ENCODE measurements around the gene KLK10. TPM values are rescaled to one million over a fixed set of nuclear protein-coding genes. Genes with fewer than 3 reads are reported as not detected.

Gene KLK10
- total RNA-seq, 1 experiment from 2014 or later: not detected

DNA sequence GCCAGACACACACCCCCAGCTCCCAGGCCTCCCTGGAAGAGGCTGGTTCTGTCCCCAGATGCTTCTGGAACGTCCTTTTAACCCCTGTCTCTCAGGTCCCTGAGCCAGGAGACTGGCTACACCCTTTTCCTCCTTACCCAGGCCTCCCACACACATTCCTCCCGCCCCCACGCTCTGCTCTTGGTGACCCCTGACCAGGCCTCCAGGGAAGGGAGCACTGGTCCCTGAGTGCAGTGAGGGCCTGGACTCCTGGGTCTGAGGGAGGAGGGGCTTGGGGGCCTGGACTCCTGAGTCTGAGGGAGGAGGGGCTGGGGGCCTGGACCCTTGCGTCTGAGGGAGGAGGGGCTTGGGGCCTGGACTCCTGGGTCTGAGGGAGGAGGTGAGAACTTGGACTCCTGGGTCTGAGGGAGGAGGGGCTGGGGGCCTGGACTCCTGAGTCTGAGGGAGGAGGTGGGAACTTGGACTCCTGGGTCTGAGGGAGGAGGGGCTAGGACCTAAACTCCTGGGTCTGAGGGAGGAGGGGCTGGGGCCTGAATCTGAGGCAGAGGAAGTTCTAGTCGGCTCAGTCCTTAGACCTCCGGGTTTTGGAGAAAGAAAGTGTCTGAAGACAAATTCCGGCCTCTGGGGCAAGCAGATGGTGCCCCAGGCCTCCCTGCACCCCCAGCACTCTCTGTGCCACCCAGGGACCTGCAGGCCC is 50.6 kb downstream of the KLK10 start:
- DNase-seq (ENCODE audit: low spot score): no peak

DNA sequence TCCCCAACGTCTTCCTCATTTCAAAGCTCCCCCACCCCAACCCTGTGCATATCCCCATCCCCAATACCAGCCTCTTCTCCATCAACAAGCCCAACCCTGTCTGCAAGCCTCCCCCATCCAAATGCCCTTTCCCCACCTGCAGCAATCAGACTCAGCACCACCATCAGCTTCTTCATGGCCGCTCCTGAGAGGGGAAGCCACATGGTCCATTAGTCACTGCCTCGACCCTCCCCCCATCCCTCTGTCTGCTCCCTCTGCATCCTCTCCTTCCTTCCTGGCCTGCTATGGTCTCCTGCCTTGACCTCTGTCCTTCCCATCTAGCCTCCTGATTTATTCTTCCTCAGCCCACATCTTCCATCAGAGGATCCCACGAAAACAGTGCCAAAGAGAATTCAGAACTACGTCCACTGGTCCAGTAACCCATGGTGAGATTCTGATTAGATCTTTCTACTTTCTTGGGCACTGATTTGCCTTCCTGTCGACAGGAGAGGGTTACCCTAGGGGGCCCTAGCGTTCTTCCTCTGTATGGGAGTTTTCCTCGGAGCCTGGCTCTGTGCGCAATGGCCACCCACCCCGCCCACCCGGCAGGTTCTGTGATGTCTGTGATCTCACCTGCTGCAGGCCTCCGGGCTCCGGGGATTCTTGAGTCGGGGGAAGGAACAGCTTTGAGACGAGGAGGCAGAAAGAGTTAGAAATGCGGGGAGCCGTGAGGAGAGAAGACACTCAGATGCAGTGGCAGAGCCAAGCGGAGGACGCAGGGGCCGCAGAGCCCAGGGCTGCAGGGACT is 51.4 kb downstream of the KLK10 start:
- no peak for DNase-seq (ENCODE audit: low spot score)

DNA sequence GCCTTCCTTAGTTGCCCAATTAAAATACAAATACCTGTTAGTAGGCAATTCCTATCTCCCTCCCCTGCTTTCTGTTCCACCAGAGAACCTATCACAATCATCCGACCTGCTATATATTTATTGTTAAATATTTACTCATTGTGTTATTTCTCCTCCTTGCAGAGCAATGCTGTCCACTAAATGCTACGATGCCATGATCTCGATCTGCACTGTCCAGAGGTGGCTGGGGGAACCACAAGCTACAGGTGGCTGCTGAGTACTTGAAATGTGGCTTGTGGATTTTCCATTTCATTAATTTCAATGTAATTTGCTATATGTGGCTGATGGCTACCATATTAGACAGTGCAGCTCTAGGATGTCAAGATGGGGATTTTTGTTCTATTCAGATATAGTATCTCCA is 55.2 kb downstream of the KLK10 start:
- no peak for DNase-seq (ENCODE audit: low spot score)

DNA sequence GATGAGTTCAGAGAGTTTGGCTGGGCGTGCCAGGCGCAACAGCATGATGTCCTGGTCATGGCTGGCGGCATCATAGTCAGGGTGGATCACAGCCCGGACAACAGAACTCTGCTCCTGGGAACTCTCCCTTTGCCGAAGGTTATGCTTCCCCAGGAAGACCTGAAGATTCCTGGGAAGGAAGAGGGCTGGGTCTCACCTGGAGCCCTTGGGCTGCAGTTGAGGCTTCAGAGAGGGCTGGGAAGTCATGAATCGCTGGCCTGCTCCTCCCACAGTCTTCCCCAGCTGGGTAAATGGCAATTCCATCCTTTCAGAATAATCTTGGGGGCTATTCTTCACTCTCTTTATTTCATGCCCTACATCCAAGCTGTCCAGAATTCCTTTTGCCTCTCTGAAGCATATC is 56.1 kb downstream of the KLK10 start:
- no peak for DNase-seq (ENCODE audit: low spot score)

Other genes starting within 250 kb of the KLK10 start
- gene GPR32, start 249.2 kb downstream of the KLK10 start, total RNA-seq (2014; rRNA removed; shearing (Covaris generic)): not detected in 2 replicates
- gene ACP4, start 229.3 kb downstream of the KLK10 start, total RNA-seq (2014; rRNA removed; shearing (Covaris generic)): not detected in 2 replicates
- gene KLK1, start 195.9 kb downstream of the KLK10 start, total RNA-seq (2014; rRNA removed; shearing (Covaris generic)): not detected in 2 replicates
- gene KLK15, start 186.1 kb downstream of the KLK10 start, total RNA-seq (2014; rRNA removed; shearing (Covaris generic)): not detected in 2 replicates
- not detected in 2 replicates for gene KLK3, start 164.8 kb downstream of the KLK10 start, total RNA-seq (2014; rRNA removed; shearing (Covaris generic))
- not detected in 2 replicates for gene KLK2, start 146.3 kb downstream of the KLK10 start, total RNA-seq (2014; rRNA removed; shearing (Covaris generic))
- not detected in 2 replicates for gene KLK4, start 108.3 kb downstream of the KLK10 start, total RNA-seq (2014; rRNA removed; shearing (Covaris generic))
- 0.64 TPM in 1 of 2 replicates, not detected in the other for gene KLK5, start 66.7 kb downstream of the KLK10 start, total RNA-seq (2014; rRNA removed; shearing (Covaris generic))
- gene KLK6, start 50.1 kb downstream of the KLK10 start, total RNA-seq (2014; rRNA removed; shearing (Covaris generic)): not detected in 2 replicates
- gene KLK7, start 35.8 kb downstream of the KLK10 start, total RNA-seq (2014; rRNA removed; shearing (Covaris generic)): not detected in 2 replicates
- not detected in 2 replicates for gene KLK8, start 18.1 kb downstream of the KLK10 start, total RNA-seq (2014; rRNA removed; shearing (Covaris generic))
- gene KLK11, start 6.9 kb upstream of the KLK10 start, total RNA-seq (2014; rRNA removed; shearing (Covaris generic)): not detected in 2 replicates
- not detected in 2 replicates for gene KLK12, start 15.3 kb upstream of the KLK10 start, total RNA-seq (2014; rRNA removed; shearing (Covaris generic))
- gene KLK13, start 45.4 kb upstream of the KLK10 start, total RNA-seq (2014; rRNA removed; shearing (Covaris generic)): not detected in 2 replicates
- gene KLK14, start 63.2 kb upstream of the KLK10 start, total RNA-seq (2014; rRNA removed; shearing (Covaris generic)): not detected in 2 replicates
- gene CTU1, start 88.7 kb upstream of the KLK10 start, total RNA-seq (2014; rRNA removed; shearing (Covaris generic)): 2.8 and 6.0 TPM in 2 replicates
- not detected in 2 replicates for gene SIGLEC9, start 105.2 kb upstream of the KLK10 start, total RNA-seq (2014; rRNA removed; shearing (Covaris generic))
- gene SIGLEC7, start 122.6 kb upstream of the KLK10 start, total RNA-seq (2014; rRNA removed; shearing (Covaris generic)): not detected in 2 replicates
- 3.3 and 13.9 TPM in 2 replicates for gene CD33, start 205.4 kb upstream of the KLK10 start, total RNA-seq (2014; rRNA removed; shearing (Covaris generic))
- 0.39 TPM in 1 of 2 replicates, not detected in the other for gene SIGLECL1, start 231.4 kb upstream of the KLK10 start, total RNA-seq (2014; rRNA removed; shearing (Covaris generic))

Measured in H4 (cell line).